NCI-H128 (cell line): Measurements from ENCODE around the gene RNASET2.
"Not testable (repeated sequence)": the region's sequence is repeated elsewhere in the genome, so short reads cannot be mapped to it uniquely, and the experiment has no call there.

ENCODE experiments used
- DNase-seq: peaks from one replicate; lab custom pipeline; 2025; ENCODE audit not compliant: unreplicated experiment; lab: John Stamatoyannopoulos, UW

The RNASET2 gene

DNA sequence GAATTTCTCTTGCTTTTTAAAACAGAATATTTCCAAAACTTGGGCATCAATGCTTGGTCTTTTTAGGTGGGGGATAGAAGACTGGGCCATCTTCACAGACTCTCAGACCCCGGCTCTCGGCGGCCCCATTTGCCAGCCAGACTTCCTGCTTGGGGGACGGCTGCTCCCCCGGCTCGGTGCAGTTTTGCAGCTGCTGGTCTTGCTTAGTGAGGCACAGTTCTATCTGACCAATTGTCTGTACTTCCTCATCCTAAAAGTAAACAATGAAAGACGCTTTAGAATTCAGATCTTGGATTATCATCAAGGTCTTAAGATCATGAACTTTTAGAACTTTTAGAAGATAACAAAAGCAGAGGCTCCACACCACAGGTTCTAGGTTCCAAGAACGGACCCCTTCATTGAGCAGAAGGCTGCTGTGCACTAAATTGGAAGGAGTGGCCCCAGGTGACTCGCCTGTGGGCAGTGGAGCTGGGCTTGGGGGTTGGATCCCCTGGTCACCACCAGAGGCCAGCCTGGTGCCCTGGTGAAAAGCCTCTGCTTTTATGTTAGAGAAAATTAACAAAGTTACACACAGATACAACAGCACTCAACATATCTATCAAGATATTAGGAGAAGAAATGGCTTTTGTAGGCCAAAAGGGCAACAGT lies 26.7 kb downstream of the RNASET2 start:
- DNase-seq: no peak

DNA sequence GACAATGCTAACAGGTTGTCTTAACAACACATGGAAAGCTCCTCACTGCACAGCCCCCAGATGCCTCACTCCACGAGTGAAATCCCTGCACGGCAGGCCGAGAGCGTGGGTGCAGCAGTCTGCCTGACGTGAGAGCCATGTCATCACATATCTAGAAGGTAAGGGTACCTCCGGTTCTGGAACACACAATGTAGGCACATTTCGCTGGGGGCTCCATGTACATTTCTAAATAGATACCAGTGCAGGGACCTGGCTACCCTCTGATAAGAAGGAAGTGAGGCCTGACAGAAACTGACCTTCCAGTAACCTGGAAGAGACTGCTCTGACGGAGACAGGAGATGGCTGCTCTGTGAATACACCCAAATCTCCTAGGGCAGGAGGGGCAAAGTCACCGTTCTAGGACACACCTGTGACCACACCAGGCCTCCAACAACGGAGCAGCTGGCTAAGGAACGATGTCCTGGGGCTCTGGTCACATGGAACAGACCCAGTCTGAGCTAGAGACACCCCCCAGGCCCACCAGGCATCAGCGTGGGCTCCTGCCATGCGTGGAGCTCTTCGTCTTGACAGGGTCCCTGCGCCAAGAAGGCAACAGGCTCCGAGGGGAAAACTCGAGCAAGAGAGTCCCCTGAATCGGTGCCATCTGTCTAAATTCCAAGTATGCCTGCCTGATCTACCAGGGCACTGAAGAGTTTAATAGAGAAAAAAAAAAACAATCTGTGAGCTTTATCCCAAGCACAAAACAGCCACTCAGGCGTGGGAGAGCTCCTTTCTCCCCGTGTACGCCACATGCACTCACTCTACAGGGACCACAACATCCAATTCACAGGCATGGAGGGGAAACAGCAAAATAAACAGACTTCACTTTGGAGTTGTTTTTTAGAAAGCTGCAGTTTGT lies 27.5 kb downstream of the RNASET2 start:
- no peak for DNase-seq

DNA sequence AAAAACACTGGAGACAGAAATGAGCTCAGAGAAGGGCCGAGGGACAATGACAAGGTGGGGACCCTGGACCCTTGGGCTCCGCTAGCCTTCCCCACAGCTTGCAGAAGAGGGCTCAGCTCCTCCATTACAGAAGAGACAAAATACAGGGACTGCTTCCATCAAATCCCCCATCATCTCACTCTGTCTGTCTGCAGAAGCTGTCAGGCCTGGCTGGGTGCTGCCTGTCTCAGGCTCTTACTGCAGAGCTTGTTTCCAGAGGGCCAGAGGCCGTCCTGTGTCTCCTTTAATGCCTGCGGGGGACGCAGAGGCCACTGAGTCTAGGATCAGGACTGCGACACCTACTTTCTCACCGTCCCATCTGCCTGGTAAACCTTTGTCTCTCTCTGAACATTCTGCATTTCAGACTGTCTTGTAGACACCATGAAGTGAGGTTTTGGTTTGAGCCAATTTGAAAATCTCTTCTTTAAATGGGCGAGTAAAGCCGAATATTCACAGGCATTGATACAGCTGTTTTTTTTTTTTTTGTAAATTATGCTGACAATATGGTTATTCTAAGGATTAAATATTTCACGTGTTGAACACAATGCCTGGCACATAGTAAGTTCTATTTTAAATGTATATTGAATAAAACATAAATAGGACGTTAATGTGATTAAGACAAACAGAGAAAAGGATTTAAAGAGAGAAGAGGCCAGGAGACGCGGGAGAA lies 28.3 kb downstream of the RNASET2 start:
- DNase-seq: no peak

DNA sequence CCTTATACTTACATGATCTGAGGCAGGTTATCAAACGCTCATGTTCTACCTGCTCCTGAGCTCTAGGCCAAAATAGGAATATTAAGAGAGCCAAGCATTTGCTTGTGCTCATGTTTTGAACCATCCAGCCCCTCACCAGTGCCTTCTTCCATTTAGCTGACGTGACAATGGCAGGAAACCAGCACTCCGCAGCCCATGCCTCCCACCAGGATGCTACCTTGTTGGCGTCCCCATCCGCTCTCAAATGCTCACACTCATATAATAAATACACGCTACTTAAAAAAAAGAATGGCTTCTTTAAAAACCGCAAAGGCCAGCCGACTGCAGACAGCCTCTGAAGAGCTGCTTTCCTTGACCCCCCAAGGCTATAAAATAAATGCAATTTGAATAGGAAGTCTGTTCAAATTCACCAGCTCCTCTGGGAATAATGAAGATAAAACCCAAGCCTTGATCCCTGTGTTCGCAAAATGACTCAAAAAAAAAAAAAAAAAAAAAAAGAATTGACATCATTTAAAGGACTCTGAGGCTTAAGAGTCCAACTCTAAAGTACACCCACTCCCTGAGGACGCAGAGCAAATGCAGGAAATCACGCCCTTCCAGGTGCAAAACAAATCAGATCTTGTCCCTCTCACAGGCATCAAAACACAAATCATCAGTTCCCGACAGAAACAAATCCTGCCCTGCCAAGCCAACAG lies 29.0 kb downstream of the RNASET2 start:
- no peak for DNase-seq

DNA sequence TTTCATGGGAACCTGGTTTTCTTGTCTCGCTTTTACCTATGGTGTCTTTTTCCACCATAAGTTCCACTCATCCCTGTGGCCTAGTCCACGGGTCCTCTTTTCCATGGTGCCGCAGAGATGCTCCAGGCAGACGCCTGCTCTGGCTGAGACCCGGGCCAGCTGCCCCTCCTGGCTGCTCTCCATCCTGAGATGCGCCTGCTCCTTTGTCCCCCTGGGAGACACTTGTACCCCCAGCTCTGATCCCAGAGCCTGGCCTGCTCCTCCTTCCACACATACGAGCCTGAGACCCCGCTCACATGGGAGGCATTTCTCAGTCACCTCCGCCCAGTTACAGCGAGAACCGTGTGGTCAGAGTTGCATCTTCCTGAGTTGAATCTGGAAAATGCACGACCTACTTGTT lies 29.6 kb downstream of the RNASET2 start:
- no peak for DNase-seq

- DNase-seq: no peak
Measured at GRCh38 chr6:166925141-166925996, 31.0 kb downstream of the RNASET2 start.

- DNase-seq: no peak
Measured at GRCh38 chr6:166924531-166924930, 31.8 kb downstream of the RNASET2 start.

GRCh38 chr6:166922937-166923336 lies 33.4 kb downstream of the RNASET2 start:
- DNase-seq: no peak

DNA sequence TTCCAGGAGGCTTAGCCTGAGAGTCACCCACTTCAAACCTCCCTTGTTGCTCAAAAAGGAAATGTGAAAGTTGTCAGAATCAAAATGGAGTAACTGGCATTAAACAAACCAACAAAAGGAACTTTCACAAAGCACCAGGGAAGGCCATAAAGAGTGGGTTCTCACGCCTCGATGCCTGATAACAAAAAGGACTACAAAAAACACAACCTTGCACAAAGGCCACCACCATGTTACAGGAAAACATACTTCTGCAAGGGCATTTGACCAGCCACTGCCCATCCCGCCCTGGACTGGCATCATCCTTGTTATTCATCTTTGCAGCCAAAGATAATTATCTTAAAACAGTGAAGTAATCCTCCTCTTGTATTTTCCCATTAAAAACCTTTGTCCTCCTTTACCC lies 34.8 kb downstream of the RNASET2 start:
- DNase-seq: no peak

DNA sequence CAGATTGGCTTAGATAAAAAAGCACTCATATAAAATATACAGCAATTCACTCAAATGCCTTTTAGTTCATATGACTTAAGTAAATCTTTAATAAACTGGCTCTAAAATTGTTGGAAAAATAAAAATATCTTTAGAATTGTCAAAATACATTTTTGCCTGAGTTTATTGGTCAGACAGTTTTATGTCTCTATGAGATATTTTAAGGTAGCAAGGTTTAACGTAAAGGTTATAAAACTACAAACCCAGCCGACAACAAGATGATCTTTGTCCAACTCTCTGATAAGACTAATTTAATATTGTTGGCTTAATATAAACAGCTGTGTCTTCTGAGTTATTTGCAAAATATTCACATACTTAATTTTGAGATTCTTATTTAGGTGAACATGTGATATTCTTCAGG lies 39.5 kb downstream of the RNASET2 start:
- no peak for DNase-seq

DNA sequence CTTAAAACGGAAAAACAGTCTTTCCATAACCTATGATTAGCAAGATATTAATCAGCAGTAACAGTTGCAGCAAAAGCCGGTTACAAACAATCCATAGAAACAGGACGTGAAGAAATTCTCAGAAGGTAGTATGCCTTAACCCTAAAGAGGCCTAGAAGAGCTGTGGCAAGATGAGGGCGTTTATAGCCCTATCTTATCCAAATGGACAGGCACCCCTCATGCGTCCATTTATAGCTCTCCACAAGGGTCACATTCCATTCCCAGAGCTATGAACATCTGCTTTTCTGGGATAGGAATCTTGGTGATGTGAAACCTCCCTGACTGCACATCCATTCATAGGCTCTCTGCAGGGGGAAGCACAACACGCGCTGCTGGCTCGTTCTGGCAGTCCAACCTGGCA lies 40.9 kb downstream of the RNASET2 start:
- DNase-seq: not testable (repeated sequence)

DNA sequence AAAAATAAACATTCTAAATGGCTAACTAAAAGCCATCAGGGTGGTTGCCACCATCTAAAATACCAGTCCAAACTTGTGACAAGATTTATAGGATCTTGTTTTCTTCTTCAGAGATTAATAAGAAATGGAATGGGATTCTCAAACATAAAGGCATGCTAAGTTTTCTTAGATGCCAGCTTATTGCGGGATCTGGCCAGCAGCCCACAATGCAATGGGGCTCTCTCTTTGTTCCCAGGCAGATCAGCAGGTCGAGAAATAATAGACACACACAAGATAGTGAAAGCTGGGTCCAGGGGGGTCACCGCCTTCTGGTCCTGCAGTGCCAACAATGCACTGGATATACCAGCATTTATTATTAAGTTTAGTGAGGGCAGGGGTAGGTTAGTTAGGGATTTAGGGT lies 41.4 kb downstream of the RNASET2 start:
- not testable (repeated sequence) for DNase-seq

GRCh38 chr6:166911248-166911677 lies 45.1 kb downstream of the RNASET2 start:
- no peak for DNase-seq

GRCh38 chr6:166910601-166911000 lies 45.7 kb downstream of the RNASET2 start:
- no peak for DNase-seq

DNA sequence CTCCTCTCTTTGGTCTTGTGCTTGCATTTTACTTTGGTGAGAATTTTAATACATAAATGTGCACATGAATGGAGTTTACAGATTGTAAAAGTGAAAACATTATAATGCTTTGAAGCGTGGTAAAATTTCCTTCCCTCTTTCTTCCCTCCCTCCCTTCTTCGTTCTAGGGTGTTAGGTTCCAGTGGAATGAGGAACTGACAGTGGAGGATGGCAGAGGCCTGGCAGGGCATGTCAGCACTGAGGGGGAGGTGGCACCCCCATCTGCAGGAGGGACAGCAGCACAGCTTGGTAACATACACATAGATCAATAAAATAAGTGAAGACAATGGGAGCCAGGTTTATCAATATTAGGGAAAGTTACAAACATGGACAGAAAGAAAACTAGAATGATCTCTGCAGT lies 47.5 kb downstream of the RNASET2 start:
- DNase-seq: no peak

DNA sequence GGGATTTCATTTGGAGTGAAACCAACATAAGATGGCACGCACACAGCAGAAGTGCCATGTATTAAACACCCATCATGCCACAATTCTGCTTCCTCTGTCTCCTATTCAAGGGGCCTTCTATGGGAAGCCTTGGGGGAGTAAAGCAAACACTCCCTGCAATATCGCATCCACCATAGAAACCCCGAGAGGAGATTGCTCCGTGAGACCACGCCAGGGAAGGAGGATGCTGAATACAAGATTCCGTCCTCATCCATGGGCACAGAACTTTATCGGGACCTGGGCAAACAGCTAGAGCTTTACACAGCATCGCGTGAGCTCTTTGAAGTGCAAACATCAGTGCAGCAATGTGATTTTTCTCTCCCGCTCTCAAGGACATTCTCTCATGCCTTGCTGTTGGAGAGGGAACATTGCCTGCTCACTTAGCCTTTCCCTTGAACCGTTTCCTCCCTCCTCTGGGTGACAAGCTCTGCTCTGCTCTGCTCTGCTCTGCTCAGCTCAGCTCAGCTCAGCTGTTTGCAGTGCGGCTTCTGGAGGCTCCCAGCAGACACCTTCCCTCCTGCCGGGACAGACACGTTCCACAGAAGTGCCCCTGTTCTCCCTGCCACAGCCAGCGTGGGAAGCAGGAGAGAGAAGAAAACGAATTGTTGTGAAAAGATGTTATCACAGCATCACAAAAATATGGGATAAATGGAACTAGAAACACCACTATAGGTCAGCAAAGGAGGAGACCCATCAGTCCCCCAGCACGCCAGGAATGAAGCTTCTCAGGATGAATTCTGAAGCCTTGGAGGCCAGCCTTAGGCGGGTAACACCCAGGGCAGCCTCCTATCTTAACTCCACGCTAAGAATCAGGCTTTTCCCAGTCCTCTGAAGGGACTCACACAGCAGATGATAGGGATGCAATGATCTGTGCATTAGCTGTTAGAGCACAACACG lies 48.2 kb downstream of the RNASET2 start:
- DNase-seq: no peak

- DNase-seq: no peak
Measured at GRCh38 chr6:166907373-166907841, 48.9 kb downstream of the RNASET2 start.

DNA sequence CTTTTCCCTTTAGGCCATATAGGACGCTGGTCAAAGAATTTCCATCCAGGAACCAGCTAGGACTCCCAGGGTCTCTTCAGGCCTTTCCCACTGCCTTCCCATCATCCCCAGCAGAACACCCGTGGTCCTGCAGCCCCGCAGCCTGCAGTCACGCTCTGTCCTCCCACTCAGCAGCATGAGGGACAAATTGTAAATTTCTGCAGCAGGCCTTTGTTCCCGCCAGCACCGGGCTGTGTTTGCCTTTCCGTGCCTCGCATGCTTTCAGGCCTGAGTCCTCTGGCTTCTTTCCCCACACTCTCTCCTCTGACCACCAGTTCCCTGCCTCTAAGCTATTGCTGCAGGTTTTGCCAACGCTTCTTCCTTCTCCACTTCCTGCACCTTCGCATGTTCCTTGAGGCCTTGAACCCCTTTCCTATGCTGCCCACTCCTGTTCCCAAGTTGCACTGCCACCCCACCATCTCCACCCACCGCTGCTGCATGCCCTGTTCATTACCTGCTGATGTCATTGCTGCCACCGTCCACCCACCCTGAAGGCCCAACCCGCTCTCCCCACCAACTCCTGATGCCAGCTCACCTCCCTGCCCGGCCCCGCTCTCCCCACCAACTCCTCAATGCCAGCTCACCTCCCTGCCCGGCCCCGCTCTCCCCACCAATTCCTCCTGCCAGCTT lies 49.8 kb downstream of the RNASET2 start:
- no peak for DNase-seq
